ENCODE results near the gene FGF23.

The FGF23 gene

DNA sequence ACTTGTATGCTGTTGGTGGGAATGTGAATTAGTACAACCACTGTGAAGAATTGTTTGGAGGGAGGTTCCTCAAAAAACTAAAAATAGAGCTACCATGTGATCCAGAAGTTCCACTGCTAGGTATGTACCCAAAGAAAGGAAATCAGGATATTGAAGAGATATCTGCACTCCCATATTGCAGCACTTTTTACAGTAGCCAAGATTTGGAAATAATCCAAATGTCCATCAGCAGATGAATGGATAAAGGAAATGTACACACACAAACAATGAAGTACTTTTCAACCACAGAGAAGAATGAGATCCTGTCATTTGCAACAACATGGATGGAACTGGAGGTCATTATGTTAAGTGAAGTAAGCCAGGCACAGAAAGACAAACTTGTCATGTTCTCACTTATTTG, 32.6 kb downstream of the FGF23 start:
- no peaks in the 10 kb centered on the region for H3K27me3 ChIP-seq (ENCODE audit: insufficient read depth, low read depth)
- H4K20me1 ChIP-seq (ENCODE audit: insufficient read depth), result no peaks in the 10 kb centered on the region
- TF ChIP-seq, protein P1, sequence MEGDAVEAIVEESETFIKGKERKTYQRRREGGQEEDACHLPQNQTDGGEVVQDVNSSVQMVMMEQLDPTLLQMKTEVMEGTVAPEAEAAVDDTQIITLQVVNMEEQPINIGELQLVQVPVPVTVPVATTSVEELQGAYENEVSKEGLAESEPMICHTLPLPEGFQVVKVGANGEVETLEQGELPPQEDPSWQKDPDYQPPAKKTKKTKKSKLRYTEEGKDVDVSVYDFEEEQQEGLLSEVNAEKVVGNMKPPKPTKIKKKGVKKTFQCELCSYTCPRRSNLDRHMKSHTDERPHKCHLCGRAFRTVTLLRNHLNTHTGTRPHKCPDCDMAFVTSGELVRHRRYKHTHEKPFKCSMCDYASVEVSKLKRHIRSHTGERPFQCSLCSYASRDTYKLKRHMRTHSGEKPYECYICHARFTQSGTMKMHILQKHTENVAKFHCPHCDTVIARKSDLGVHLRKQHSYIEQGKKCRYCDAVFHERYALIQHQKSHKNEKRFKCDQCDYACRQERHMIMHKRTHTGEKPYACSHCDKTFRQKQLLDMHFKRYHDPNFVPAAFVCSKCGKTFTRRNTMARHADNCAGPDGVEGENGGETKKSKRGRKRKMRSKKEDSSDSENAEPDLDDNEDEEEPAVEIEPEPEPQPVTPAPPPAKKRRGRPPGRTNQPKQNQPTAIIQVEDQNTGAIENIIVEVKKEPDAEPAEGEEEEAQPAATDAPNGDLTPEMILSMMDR (conservative IDR thresholded peaks at IDR 0.05; ENCODE audit: low read depth, low read length), result no peak
- no peaks in the 10 kb centered on the region for H3K79me2 ChIP-seq (ENCODE audit: insufficient read depth, low read depth)
- H2AFZ ChIP-seq (ENCODE audit: low read depth), result no peak overlapping the region
- H3K27ac ChIP-seq, result no peak overlapping the region
- H3K36me3 ChIP-seq (ENCODE audit: insufficient read depth), result no peaks in the 10 kb centered on the region
- no peak overlapping the region for H3K9ac ChIP-seq
- H3K4me1 ChIP-seq (ENCODE audit: low read depth, poor library complexity, severe bottlenecking), result no peaks in the 10 kb centered on the region
- H3K4me2 ChIP-seq, result no peak overlapping the region
- no peak overlapping the region for H3K4me3 ChIP-seq (IDR thresholded peaks at IDR 0.05; ENCODE audit: insufficient read depth, low read depth, low read length)

DNA sequence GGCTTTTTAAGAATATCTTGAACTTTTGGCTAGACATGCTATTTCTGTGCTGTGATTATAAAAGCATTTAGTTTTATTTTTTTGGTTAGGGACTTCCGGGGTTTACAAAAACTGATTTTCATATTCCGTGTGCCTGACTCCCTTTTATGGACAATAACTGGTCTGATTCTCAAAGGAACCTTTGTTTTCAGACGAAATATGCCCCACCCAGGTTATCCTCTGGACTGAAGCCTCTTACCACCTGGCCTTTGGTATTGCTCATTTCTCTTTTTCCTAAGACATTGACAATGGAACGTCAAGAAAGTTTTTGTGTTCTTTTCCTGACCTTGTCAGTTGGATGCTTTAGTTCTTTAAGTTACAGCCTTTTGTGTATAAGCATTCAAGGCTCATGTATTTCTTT, 47.7 kb downstream of the FGF23 start:
- TF ChIP-seq, protein P1 (conservative IDR thresholded peaks at IDR 0.05; ENCODE audit: low read depth, low read length), result no peak
- Histone ChIP-seq H3K27ac (no peak overlapping the region), H3K79me2 (ENCODE audit: insufficient read depth, low read depth) (no peaks in the 10 kb centered on the region), H3K4me1 (ENCODE audit: low read depth, poor library complexity, severe bottlenecking) (peaks cover 3% of the 10 kb centered on the region), H3K9ac (no peak overlapping the region), H3K27me3 (ENCODE audit: insufficient read depth, low read depth) (no peaks in the 10 kb centered on the region), H2AFZ (ENCODE audit: low read depth) (no peak overlapping the region), H3K4me3 (IDR thresholded peaks at IDR 0.05; ENCODE audit: insufficient read depth, low read depth, low read length) (no peak overlapping the region), H3K36me3 (ENCODE audit: insufficient read depth) (no peaks in the 10 kb centered on the region), H3K4me2 (no peak overlapping the region), H4K20me1 (ENCODE audit: insufficient read depth) (no peaks in the 10 kb centered on the region)

DNA sequence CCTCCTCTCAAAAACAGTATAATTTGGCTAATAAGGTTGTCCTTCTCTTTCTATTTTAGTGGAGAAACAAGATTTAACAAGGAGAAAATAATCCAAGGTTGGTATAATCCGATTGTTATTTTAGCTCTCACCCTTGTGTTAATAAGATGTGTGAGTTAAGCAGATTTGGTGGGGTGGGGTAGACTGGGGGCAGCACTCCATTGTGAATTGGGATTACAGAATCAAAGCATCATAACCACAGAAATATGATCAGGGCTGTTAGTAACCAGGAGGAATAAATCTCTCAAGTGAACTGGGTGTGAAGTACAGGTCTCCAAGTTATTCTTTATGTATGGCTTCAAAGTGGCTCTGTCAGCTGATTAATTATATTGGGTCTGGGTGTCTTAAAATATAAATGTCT, 48.3 kb downstream of the FGF23 start:
- Histone ChIP-seq H2AFZ (ENCODE audit: low read depth) (no peak overlapping the region), H3K4me3 (IDR thresholded peaks at IDR 0.05; ENCODE audit: insufficient read depth, low read depth, low read length) (no peak overlapping the region), H3K4me2 (no peak overlapping the region), H4K20me1 (ENCODE audit: insufficient read depth) (no peaks in the 10 kb centered on the region), H3K9ac (no peak overlapping the region), H3K27ac (no peak overlapping the region), H3K36me3 (ENCODE audit: insufficient read depth) (no peaks in the 10 kb centered on the region), H3K79me2 (ENCODE audit: insufficient read depth, low read depth) (no peaks in the 10 kb centered on the region), H3K27me3 (ENCODE audit: insufficient read depth, low read depth) (no peaks in the 10 kb centered on the region), H3K4me1 (ENCODE audit: low read depth, poor library complexity, severe bottlenecking) (peaks cover 3% of the 10 kb centered on the region)
- TF ChIP-seq, protein P1 (conservative IDR thresholded peaks at IDR 0.05; ENCODE audit: low read depth, low read length), result no peak

DNA sequence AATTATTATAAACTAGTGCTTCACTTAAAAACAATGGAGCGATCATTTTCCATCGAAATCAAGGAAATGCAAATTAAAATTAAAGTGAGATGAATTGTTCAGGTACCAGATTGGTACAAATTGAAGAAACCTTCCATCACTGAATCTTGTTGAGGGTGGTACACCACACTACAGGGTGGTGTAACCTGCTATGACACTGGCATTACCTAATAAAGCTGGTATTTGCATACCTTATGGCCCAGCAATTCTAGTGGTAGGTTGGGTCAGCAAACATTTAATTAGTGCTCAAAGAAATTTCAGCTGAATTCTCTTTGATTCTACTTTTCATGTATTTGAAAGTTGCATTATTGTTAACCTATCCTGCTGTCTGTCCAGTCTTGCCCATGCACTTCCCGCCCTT, 49.3 kb downstream of the FGF23 start:
- Histone ChIP-seq H2AFZ (ENCODE audit: low read depth) (no peak overlapping the region), H3K4me2 (no peak overlapping the region), H3K27ac (no peak overlapping the region), H4K20me1 (ENCODE audit: insufficient read depth) (no peaks in the 10 kb centered on the region), H3K79me2 (ENCODE audit: insufficient read depth, low read depth) (no peaks in the 10 kb centered on the region), H3K9ac (no peak overlapping the region), H3K4me3 (IDR thresholded peaks at IDR 0.05; ENCODE audit: insufficient read depth, low read depth, low read length) (no peak overlapping the region), H3K27me3 (ENCODE audit: insufficient read depth, low read depth) (no peaks in the 10 kb centered on the region), H3K36me3 (ENCODE audit: insufficient read depth) (no peaks in the 10 kb centered on the region), H3K4me1 (ENCODE audit: low read depth, poor library complexity, severe bottlenecking) (peaks cover 3% of the 10 kb centered on the region)
- TF ChIP-seq, protein P1 (conservative IDR thresholded peaks at IDR 0.05; ENCODE audit: low read depth, low read length), result no peak

All from KMS-11 (cell line).